Peyer's patch (tissue), 4 donors: ENCODE data around the gene TMEM185A.

Experiments
- POLR2A ChIP-seq, 2 donors: fragments of 450-650 bp; IDR thresholded peaks; one replicate each; pipeline ENCODE4 v1.5.1; 2017; ENCODE audit warnings: antibody characterized with exemption in 2 of 2, mild to moderate bottlenecking in 2 of 2, moderate library complexity in 2 of 2
- TF ChIP-seq, protein P1 (sequence below), 6 experiments: fragments of 450-650 bp in 4 of 6; fragments of 200-600 bp in 2 of 6; sonication (generic) in 1 of 6; IDR thresholded peaks; one replicate each; pipeline ENCODE4 v1.5.1; 2017 to 2019; ENCODE audit warnings: antibody characterized with exemption in 6 of 6, mild to moderate bottlenecking in 3 of 6, moderate library complexity in 1 of 6

DNA sequence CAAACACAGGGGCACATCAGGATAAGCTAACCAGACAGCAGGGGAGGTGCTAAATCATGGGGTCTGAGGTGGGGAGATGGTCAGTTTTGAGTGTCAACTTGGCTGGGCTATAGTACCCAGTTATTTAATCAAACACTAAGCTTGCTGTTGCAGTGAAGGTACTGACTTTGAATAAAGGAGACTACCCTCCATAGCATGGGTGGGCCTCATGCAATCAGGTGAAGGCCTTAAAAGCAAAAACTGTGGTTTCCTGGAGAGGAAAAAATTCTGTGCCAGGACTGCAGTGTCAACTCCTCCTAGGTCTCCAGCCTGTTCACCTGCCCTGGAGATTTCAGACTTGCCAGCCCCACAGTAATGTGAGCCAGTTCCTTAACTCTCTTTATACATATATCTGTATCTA, 23.9 kb downstream of the TMEM185A start:
- TF ChIP-seq POLR2A (IDR thresholded peaks at IDR 0.05): no peak
- TF ChIP-seq, protein P1, sequence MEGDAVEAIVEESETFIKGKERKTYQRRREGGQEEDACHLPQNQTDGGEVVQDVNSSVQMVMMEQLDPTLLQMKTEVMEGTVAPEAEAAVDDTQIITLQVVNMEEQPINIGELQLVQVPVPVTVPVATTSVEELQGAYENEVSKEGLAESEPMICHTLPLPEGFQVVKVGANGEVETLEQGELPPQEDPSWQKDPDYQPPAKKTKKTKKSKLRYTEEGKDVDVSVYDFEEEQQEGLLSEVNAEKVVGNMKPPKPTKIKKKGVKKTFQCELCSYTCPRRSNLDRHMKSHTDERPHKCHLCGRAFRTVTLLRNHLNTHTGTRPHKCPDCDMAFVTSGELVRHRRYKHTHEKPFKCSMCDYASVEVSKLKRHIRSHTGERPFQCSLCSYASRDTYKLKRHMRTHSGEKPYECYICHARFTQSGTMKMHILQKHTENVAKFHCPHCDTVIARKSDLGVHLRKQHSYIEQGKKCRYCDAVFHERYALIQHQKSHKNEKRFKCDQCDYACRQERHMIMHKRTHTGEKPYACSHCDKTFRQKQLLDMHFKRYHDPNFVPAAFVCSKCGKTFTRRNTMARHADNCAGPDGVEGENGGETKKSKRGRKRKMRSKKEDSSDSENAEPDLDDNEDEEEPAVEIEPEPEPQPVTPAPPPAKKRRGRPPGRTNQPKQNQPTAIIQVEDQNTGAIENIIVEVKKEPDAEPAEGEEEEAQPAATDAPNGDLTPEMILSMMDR (IDR thresholded peaks at IDR 0.05): no peak
